Epidermal melanocyte (primary cell): ENCODE data around the gene UBE2E3.
"Not testable (repeated sequence)": the region's sequence is repeated elsewhere in the genome, so short reads cannot be mapped to it uniquely, and the experiment has no call there.

Experiments
- DNase-seq: peaks from one replicate; pipeline ENCODE4 v3.0.0; 2011; ENCODE audit warnings: low spot score; ENCODE audit not compliant: insufficient read length

UBE2E3 gene

GRCh38 chr2:181073896-181074295 is 93.5 kb downstream of the UBE2E3 start:
- no peak for DNase-seq

GRCh38 chr2:181074457-181074856 is 94.1 kb downstream of the UBE2E3 start:
- DNase-seq: no peak

GRCh38 chr2:181076658-181077057 is 96.3 kb downstream of the UBE2E3 start:
- DNase-seq: no peak

GRCh38 chr2:181077128-181077709 is 96.8 kb downstream of the UBE2E3 start:
- no peak for DNase-seq

- no peak for DNase-seq
These were observed 102.7 kb downstream of the UBE2E3 start for GRCh38 chr2:181083140-181083539.

GRCh38 chr2:181085734-181086133 is 105.3 kb downstream of the UBE2E3 start:
- DNase-seq: no peak

- DNase-seq: not testable (repeated sequence)
These were observed 111.5 kb downstream of the UBE2E3 start for GRCh38 chr2:181091920-181092319.

- DNase-seq: no peak
These were observed 115.1 kb downstream of the UBE2E3 start for GRCh38 chr2:181095486-181095885.

GRCh38 chr2:181103659-181104058 is 123.3 kb downstream of the UBE2E3 start:
- DNase-seq: no peak

- DNase-seq: peak; percentile 43
These were observed 124.2 kb downstream of the UBE2E3 start for GRCh38 chr2:181104512-181105115.

GRCh38 chr2:181105562-181105961 is 125.2 kb downstream of the UBE2E3 start:
- DNase-seq: no peak

GRCh38 chr2:181106229-181106628 is 125.8 kb downstream of the UBE2E3 start:
- DNase-seq: no peak

GRCh38 chr2:181106789-181107627 is 126.6 kb downstream of the UBE2E3 start:
- peak; percentile 22 for DNase-seq

- no peak for DNase-seq
These were observed 127.2 kb downstream of the UBE2E3 start for GRCh38 chr2:181107628-181107945.

- DNase-seq: no peak
These were observed 130.7 kb downstream of the UBE2E3 start for GRCh38 chr2:181111059-181111458.

- no peak for DNase-seq
These were observed 132.5 kb downstream of the UBE2E3 start for GRCh38 chr2:181112916-181113315.
